ENCODE measurements around the gene COL4A2. TPM values are rescaled to one million over a fixed set of nuclear protein-coding genes. Genes with fewer than 3 reads are reported as not detected.

COL4A2 gene
- polyA plus RNA-seq, 4 donors, result 473 to 603 (median 479) TPM

DNA sequence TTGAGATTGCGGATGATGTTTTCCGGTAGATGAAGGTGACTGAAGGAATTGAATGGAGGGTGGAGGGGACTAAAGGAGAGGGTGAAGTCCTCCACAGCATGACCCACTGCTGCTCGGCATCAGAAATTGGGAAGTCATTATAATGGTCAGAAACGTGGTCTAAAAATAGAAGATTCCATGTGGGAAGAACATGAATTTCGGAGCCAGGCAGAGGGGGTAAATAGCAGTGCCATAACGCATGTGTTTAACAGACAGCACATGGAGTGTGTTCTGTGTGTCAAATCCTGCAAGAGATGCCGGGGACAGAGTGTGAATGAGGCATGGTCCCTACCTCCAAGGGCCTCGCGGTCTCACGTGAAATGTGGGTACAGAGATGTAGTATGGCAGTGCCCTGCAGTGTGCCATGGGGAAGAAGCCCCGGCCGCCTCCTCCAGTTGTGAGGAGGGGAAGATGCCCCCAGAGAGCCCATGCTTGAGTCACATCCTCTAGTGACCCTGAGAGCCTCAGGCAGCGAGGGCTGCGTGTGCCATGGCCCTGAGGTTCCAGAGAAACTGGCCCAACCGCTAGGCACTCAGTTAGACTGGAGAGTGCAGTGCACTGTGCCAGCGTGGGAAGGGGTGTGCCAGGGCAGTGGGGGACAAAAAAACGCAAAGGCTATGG, 106.1 kb downstream of the COL4A2 start:
- DNase-seq (ENCODE audit: low read depth in 4 of 4, low spot score in 3 of 4), result no peak

DNA sequence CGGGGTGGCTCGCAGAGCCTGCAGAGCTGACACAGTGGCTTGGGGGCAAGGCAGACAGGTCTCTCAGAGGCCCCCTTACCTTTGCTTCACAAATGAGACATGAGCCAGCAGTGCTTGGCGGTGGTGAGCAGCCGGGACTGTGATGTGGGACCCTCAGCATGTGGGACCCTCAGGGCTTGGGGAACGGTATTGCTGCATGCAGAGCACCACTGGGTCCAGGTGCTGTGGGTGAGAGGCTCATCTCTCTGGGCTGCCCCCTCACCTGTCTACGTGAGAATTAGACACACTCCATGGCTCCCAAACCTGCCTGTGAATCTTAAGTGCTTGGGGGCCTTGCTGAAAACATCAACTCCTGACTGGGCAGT, 106.6 kb downstream of the COL4A2 start:
- DNase-seq (ENCODE audit: low read depth in 4 of 4, low spot score in 3 of 4), result no peak

DNA sequence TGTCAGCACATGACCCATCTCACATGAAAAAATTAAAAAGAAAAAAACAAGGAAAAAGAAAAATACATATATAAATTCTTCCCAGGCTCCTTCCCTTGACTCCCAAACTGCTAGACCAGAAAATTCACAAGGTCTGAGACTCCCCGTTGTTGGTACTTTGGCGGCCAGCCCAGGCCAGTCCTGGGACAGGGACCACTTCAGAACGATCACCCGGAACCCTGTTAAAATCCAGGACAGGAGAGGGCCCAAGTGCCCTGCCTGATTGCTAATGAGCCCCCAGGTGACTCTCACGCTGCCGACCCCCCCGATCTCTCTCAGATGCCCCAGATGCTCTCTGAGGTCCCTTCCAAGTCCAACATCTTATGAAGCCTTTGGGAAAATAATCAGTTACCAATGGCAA, 107.2 kb downstream of the COL4A2 start:
- no peak for DNase-seq (ENCODE audit: low read depth in 4 of 4, low spot score in 3 of 4)

DNA sequence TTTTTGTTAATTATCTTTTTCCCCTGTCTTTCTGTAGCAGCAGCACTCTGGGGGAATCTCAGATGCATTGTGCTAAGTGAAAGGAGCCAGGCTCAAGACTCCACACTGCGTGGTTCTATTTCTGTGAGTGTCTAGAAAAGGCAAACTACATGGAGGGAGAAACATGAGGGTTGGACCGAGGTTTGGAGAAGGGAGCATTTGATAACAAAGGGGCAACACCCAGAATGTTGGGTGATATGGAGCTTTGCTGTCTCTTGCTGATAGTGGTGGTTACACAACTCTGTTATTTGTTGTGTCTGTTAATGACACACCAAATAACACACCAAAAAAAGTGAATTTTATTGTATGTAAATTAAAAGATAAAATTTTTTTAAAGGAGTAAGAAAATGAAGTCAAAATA, 107.8 kb downstream of the COL4A2 start:
- DNase-seq (ENCODE audit: low read depth in 4 of 4, low spot score in 3 of 4), result no peak

DNA sequence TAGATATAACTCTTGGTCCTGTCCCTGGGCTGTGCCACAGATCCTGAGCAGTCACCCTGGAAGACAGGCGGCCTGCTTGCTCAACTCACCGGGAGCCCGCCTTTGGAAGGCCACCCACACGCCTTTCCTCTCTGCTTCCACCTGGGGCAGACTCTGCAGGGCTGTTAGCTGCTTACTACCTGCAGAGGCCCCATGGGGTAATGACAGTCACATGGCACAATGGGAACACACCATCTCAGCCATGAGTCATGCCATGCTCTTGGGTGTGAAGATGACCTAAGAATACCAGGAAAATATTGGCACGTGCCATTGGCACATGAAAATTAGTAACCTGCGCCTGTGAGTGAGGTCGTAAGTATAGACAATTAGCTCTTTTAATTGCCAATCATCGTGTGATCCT, 108.6 kb downstream of the COL4A2 start:
- DNase-seq (ENCODE audit: low read depth in 4 of 4, low spot score in 3 of 4), result no peak

DNA sequence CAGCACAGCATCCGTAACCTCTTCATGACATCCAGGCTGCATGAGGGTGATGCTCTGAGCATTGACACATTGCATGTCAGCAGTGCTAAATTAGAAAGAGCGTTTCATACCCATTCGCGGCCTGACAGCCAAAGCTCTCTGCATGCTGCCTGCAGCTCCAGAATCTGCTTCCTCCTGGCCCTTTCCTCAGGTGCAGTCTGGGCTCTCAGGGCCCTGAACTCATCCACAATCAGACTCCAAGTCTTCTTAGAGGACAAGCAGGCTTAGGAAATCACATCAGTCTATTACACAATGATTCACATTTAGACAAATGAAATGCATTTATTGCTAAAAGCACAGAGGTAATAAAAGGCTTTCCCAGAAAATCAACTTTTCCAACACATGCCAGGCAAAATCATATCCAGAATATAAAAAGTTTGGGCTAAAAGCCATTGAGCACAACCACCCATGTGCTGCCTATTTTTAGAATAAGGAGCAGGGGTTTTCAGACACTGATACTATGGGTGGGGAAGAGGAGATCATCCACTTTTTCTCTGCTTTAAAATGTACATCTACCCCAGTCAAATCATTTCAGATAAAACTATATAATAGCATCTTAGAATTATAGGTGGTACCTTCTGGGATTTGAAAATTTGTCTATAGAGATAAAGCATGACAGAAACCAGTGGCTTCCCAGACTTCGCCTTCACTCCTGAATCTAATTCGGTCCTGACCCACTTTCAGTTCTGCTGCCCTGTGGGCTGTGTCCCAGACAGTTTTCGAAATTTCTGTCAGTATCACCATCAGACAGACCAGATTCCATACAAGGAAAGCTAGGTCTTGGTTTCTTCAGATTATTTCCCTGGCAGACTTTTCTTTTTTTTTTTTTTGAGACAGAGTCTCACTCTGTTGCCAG, 109.3 kb downstream of the COL4A2 start:
- DNase-seq (ENCODE audit: low read depth in 4 of 4, low spot score in 3 of 4), result no peak

DNA sequence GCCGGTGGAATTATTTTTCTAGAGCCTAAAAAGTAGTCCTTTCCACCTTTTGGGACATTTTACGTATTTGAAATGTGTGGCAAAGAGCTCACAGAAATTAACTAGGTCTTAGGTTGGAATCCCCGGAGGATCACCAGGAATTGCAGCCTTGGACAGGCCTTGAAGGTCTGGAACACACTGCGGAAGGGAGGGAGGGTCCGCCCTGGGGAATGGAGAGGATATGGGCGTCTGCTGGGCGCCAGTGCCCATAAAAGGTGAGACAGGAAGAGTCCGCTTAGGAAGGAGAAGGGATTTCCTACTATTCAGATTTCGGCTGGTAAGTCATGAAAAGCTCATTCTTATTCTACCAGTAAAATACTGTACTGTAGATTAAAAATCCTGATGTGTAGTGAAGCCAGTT, 111.9 kb downstream of the COL4A2 start:
- no peak for DNase-seq (ENCODE audit: low read depth in 4 of 4, low spot score in 3 of 4)

DNA sequence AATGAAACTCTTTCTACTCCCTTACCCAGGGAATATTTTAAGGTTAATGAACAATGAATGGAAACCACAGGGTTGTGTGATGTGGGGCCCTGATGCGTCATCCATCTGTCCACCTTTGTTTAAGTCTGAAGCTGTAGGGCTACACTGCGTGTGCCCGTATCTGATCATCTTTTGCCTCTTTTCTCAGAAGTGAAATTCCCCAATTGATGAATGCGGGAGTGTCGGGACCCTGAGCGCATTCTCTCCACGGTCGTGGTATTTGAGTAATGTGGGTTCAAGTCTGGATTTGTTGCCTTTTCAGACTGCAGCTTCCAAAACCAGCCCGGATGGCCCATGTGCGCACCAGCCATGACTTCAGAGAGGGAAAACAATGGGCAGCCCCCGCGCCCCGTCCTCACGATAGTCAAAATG, 112.3 kb downstream of the COL4A2 start:
- no peak for DNase-seq (ENCODE audit: low read depth in 4 of 4, low spot score in 3 of 4)

DNA sequence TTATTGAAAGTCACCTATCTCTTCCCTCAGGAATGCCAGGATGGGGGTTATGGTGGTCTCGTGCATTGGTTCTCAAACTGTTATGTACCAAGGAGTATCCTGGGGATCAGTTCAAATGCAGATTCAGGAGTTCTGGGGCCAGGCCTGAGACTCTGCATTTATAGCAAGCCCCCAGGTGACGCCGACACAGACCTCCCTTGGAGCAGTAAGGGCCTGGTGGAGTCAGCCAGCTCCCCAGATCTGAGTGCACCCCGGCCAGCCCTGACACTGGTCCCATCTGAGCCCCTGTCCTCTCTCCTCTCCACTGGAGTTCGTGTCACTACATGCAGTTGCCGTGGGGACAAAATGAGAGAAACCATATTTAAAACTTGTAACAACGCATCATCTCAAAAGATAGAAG, 112.9 kb downstream of the COL4A2 start:
- DNase-seq (ENCODE audit: low read depth in 4 of 4, low spot score in 3 of 4), result no peak

DNA sequence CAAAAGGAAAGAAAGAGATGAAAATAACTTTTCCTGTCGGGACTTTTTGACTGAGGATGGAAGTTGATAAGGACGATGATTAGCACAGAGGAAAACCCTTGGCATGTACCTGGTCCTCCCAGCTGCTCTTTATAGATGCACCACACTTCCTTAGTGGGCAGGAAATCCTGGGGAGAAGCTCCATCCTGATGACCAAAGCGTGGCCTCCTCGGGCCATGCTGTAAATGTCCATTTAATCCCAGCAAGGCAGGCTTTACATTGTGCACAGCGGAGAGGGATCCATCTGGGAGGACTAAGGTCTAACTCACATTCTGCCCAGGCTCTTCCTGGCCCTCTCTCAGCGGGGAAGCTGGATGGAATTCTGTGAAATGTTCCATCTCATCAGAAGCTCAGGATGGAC, 113.5 kb downstream of the COL4A2 start:
- DNase-seq (ENCODE audit: low read depth in 4 of 4, low spot score in 3 of 4), result no peak

DNA sequence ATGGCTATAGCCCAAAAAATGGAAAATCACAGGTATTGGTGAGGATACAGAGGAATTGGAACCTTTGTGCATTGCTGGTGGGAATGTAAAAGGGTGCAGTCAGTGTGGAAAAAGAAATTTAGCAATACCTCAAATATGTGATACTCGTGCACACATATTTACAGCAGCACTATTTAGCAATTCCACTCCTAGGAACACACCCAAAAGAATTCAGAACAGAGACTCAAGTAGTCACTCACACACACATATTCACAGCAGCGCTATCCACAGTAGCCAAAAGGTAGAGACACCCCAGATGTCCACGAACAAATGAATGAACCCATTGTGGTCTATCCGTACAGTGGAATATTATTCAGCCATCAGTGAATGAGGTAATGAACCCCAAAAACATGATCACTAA, 114.0 kb downstream of the COL4A2 start:
- DNase-seq (ENCODE audit: low read depth in 4 of 4, low spot score in 3 of 4), result no peak

DNA sequence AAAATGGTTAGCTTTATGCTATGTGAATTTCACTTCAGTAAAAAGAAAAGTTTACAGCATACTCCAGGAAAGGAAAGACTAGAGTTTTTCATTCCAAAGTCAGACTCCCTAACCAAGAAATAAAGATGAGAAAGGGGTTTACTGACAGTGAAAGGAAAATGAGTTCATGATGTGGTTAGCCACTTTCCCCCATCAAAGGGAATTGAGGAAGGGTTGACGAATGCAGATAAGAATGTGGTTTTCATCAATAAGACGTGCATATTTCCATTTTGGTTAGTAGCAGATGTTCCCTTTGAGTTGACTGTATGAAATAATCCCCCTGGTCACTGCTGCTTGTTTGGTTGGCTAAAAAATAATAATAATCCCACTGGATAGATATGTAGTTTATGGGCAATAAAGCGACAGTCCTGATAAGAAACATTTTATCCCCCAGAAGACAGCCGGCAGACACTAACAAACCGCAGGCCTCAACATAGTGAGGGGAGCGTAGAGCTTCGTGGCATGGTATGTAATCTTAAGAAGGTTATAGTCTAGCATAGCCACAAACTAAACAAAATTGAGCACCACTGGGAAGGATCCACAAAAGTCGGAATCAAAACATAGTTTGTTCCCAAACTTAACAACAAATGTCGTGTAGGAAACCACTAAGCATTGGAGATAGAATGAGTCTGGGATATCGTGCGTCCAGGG, 114.8 kb downstream of the COL4A2 start:
- DNase-seq (ENCODE audit: low read depth in 4 of 4, low spot score in 3 of 4), result no peak

DNA sequence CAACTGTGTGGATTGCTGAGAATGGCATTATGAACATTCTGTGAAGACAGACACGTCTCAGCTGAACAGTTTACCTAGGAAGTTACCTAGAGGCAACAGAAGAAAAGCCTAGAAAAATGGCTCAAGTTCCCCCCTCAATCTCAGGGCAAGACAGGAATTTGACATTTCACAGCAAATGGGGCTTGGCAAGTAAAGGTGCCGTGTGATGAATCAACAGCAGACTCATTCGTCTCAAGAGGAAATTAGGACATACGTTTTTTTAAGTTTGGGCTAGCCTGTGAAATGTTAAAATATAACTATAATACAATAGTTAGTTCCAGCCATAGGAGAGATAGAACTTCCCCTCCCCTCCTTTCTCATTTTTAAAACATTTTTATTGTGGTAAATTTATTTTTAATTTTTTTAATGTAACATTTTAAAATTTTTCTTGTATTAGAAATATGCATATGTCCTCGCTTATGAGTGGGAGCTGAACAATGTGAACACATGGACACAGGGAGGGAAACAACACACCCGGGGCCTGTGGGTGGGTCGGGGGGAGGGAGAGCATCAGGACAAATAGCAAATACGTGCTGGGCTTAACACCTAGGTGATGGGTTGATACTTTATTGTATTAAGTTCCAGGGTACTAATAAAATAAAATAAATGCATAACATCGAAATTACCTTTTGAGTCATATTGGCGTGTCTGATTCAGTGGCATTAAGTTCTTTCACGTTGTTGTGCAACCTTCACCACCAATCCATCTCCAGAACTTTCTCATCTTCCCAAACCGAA, 116.0 kb downstream of the COL4A2 start:
- DNase-seq (ENCODE audit: low read depth in 4 of 4, low spot score in 3 of 4), result no peak

DNA sequence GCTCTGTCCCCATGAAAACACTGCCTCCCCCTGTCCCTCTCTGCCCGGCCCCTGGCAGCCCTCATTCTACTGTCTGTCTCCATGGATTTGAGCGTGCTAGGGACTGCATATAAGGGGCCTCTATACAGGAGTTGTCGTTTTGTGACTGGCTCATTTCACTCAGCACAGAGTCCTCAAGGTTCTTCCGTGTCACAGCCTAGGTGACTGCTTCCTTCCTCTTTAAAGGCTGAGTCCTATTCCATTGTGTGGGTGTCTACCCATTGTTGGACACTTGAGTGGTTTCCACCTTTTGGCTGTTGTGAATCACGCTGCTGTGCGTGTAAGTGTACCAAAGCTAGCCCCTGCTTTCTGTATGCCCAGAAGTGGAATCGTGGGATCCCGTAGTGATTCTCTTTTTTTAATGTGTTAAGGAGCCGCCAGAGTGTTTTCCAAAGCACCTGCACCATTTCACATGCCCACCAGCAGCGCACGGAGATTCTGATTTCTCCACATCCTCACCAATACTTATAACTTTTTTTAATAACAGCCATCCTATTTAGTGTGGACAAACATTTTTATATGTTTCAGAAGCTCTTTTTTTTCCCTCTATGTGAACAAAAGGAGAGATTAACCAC, 116.7 kb downstream of the COL4A2 start:
- DNase-seq (ENCODE audit: low read depth in 4 of 4, low spot score in 3 of 4), result no peak

DNA sequence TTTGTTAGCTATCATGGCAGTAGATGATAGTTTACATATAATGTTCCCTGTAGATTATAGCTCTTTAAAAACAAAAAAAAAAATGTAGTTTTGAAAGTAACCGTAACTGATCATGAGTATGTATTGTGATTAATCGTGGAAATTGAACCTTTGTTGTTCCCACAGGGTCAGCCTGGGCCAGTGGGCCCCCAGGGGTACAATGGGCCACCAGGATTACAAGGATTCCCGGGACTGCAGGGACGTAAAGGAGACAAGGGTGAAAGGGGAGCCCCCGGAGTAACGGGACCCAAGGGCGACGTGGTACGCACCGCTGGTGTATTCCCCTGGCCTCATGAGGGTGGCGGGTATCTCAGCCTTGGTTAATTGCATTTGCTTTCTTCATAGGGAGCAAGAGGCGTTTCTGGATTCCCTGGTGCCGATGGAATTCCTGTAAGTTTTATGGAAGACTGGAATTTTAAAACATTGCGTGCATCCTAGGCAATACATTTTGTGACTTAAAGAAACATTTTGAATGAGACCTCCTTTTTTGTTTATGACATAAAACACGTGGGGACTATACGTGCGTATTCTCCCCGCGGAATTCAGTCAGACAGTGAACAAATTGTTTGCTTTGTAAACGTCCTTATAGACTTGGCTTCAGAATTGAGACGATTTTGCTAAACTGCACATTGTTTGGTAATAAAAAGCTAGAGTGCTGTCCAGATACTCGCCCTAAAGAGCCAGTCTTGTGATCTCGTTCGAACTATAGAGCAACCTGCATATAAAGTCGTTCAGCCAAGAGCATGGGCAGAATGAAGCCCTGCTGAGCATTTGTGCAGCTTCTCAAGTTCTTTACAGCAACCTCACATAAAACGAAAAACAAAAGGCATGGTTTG, 117.7 kb downstream of the COL4A2 start:
- DNase-seq (ENCODE audit: low read depth in 4 of 4, low spot score in 3 of 4), result no peak

DNA sequence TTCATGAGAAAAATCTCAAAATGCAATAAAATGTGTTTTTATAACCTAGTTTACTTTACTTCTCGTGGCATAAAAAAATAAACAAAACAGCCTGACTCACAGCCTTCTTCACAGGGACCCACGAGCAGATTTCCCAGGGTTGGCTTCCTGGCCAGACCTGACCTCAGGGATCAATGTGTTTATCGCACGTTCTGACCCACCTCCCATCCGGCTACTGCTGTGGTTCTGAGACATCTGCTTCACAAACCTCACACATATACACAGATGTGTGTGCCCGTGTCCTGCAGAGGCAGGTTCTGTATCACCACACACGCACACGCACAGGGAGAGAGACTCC, 118.3 kb downstream of the COL4A2 start:
- DNase-seq (ENCODE audit: low read depth in 4 of 4, low spot score in 3 of 4), result no peak

DNA sequence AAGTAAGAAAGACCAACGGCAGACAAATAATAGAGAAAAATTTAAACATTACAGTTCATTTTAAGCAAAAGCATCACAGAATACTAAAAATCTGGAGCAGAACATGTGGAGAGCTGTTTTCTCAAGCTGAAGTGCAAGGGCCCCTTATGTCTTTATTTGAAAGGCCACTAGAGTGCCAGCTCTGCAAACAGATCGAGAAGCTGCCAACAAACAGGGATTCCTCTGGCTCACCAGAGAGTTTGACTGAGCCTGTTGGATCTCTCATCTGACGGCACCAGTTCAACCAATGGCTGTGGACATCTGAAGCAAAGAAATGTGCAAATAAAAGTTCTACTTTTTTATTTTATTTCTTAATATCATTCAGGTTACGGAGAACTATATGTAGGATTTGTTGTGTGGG, 119.7 kb downstream of the COL4A2 start:
- no peak for DNase-seq (ENCODE audit: low read depth in 4 of 4, low spot score in 3 of 4)

DNA sequence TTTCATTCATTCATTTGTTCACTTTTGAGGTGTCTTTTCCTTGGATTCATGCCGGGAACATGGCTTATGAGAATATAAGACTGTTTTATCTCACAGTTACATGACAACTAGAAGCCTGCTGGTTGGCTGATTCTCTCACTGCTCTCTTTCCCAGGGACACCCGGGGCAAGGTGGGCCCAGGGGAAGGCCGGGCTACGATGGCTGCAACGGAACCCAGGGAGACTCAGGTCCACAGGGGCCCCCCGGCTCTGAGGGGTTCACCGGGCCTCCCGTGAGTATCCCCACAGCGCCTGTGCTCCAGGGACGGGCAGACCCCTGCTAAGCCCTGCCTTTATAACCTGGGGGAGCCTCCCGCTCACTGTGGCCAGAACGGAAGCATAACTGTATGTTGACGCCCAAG, 121.2 kb downstream of the COL4A2 start:
- no peak for DNase-seq (ENCODE audit: low read depth in 4 of 4, low spot score in 3 of 4)

Measured in right renal pelvis (tissue), 4 donors.